Chondrocyte (in vitro differentiated cells): ENCODE measurements around the gene ABCA6. TPM values are rescaled to one million over a fixed set of nuclear protein-coding genes. Genes with fewer than 3 reads are reported as not detected.

Source experiments
- DNase-seq: peaks from one replicate; pipeline ENCODE4 v3.0.0; 2021; ENCODE audit warnings: mixed read lengths, low spot score
- H3K27ac Mint-ChIP-seq: one replicate; pipeline ENCODE4 v1.8.0; 2021; ENCODE audit warnings: mild to moderate bottlenecking, moderate library complexity, mixed read lengths; ENCODE audit not compliant: unreplicated experiment
- H3K27me3 Mint-ChIP-seq: 2 replicates; pipeline ENCODE4 v1.8.0; 2021; ENCODE audit warnings: low read depth, mixed read lengths
- H3K36me3 Mint-ChIP-seq: 2 replicates; pipeline ENCODE4 v1.8.0; 2021; ENCODE audit warnings: low read depth, mixed read lengths
- H3K4me1 Mint-ChIP-seq: 2 replicates; pipeline ENCODE4 v1.8.0; 2021; ENCODE audit warnings: low read depth, mild to moderate bottlenecking, mixed read lengths
- H3K4me3 Mint-ChIP-seq: one replicate; pipeline ENCODE4 v1.8.0; 2021; ENCODE audit warnings: mild to moderate bottlenecking, moderate library complexity, mixed read lengths; ENCODE audit not compliant: unreplicated experiment
- H3K9me3 Mint-ChIP-seq: 2 replicates; pipeline ENCODE4 v1.8.0; 2021; ENCODE audit warnings: low read depth, mixed read lengths
- CTCF ChIP-seq: fragments of 200-600 bp; sonication (generic); IDR thresholded peaks from 2 replicates; pipeline ENCODE4 v1.5.0; 2021; ENCODE audit warnings: antibody characterized with exemption, mild to moderate bottlenecking, moderate library complexity
- total RNA-seq: library from RNA; stranded (reverse); gene quantifications from 3 replicates; pipeline ENCODE4 v1.2.1, GENCODE V29; 2021

ABCA6 gene
- total RNA-seq, 1 donor from 2014 or later, result 0.30 TPM

GRCh38 chr17:69059458-69060175, 82.1 kb downstream of the ABCA6 start:
- H3K4me1 Mint-ChIP-seq, result peaks cover 17% of the 10 kb centered on the region
- DNase-seq, result no peak
- no peak overlapping the region for H3K27ac Mint-ChIP-seq
- no peaks in the 10 kb centered on the region for H3K36me3 Mint-ChIP-seq
- TF ChIP-seq CTCF, result no peak
- no peaks in the 10 kb centered on the region for H3K27me3 Mint-ChIP-seq
- H3K4me3 Mint-ChIP-seq, result no peak overlapping the region
- peaks cover 23% of the 10 kb centered on the region for H3K9me3 Mint-ChIP-seq

- peaks cover 30% of the 10 kb centered on the region for H3K9me3 Mint-ChIP-seq
- H3K27me3 Mint-ChIP-seq, result no peaks in the 10 kb centered on the region
- no peak for DNase-seq
- peaks cover 23% of the 10 kb centered on the region for H3K4me1 Mint-ChIP-seq
- H3K36me3 Mint-ChIP-seq, result no peaks in the 10 kb centered on the region
- H3K27ac Mint-ChIP-seq, result no peak overlapping the region
- TF ChIP-seq CTCF, result peak; percentile 20
- H3K4me3 Mint-ChIP-seq, result no peak overlapping the region
These were observed 83.5 kb downstream of the ABCA6 start for GRCh38 chr17:69058165-69058564.

- no peak overlapping the region for H3K27ac Mint-ChIP-seq
- TF ChIP-seq CTCF, result no peak
- no peaks in the 10 kb centered on the region for H3K36me3 Mint-ChIP-seq
- no peak for DNase-seq
- no peak overlapping the region for H3K4me3 Mint-ChIP-seq
- H3K9me3 Mint-ChIP-seq, result peaks cover 30% of the 10 kb centered on the region
- no peaks in the 10 kb centered on the region for H3K27me3 Mint-ChIP-seq
- H3K4me1 Mint-ChIP-seq, result peaks cover 24% of the 10 kb centered on the region
These were observed 84.4 kb downstream of the ABCA6 start for GRCh38 chr17:69057280-69057679.

GRCh38 chr17:69056179-69056823, 85.4 kb downstream of the ABCA6 start:
- Mint-ChIP-seq H3K27me3 (no peaks in the 10 kb centered on the region), H3K4me1 (peaks cover 21% of the 10 kb centered on the region), H3K36me3 (no peaks in the 10 kb centered on the region), H3K4me3 (no peak overlapping the region), H3K9me3 (peaks cover 34% of the 10 kb centered on the region), H3K27ac (no peak overlapping the region)
- no peak for DNase-seq
- no peak for TF ChIP-seq CTCF

- no peak overlapping the region for H3K27ac Mint-ChIP-seq
- H3K4me1 Mint-ChIP-seq, result peaks cover 22% of the 10 kb centered on the region
- no peak overlapping the region for H3K4me3 Mint-ChIP-seq
- H3K27me3 Mint-ChIP-seq, result no peaks in the 10 kb centered on the region
- H3K9me3 Mint-ChIP-seq, result peaks cover 34% of the 10 kb centered on the region
- H3K36me3 Mint-ChIP-seq, result no peaks in the 10 kb centered on the region
- no peak for TF ChIP-seq CTCF
- DNase-seq, result no peak
These were observed 86.4 kb downstream of the ABCA6 start for GRCh38 chr17:69055334-69055733.
